Measurements from ENCODE around the gene PALM2AKAP2. TPM values are rescaled to one million over a fixed set of nuclear protein-coding genes. Genes with fewer than 3 reads are reported as not detected.

The PALM2AKAP2 gene
- total and polyA plus RNA-seq, 2 experiments from 2014 or later = 2.5 to 7.9 TPM

- H3K4me1 ChIP-seq (ENCODE audit: insufficient read depth) = no peaks in the 10 kb centered on the region; the same call in none of the 2 replicates
- H3K27ac ChIP-seq (ENCODE audit: low read depth) = no peak overlapping the region
- no peak overlapping the region for H2AFZ ChIP-seq
- no peak overlapping the region for H3K4me3 ChIP-seq
- Mint-ChIP-seq H3K27me3 (ENCODE audit: insufficient read depth, low read depth, poor library complexity) (peaks cover 6% of the 10 kb centered on the region), H3K36me3 (ENCODE audit: low read depth) (no peaks in the 10 kb centered on the region), H3K4me1 (peaks cover 16% of the 10 kb centered on the region), H3K9me3 (no peaks in the 10 kb centered on the region), H3K4me3 (no peak overlapping the region), H3K27ac (no peak overlapping the region)
- no peak overlapping the region for H3K4me2 ChIP-seq
- no peak for TF ChIP-seq JUNB (IDR thresholded peaks at IDR 0.05; ENCODE audit: unreplicated experiment)
- no peak for TF ChIP-seq CREB1 (CRISPR knock-in tag; IDR thresholded peaks at IDR 0.05; ENCODE audit: low read depth)
- no peak for TF ChIP-seq STAT1 (IDR thresholded peaks at IDR 0.05; ENCODE audit: unreplicated experiment)
- no peak for TF ChIP-seq POLR2AphosphoS5 (IDR thresholded peaks at IDR 0.05; ENCODE audit: low read depth)
- no peak for TF ChIP-seq ZNF462 (CRISPR knock-in tag; IDR thresholded peaks at IDR 0.05)
- TF ChIP-seq CTCF (conservative IDR thresholded peaks at IDR 0.05; ENCODE audit: low read depth in 2 of 2) = no peak
- no peak for TF ChIP-seq ETS1 (IDR thresholded peaks at IDR 0.05)
- TF ChIP-seq ZNF331 (CRISPR knock-in tag; IDR thresholded peaks at IDR 0.05; ENCODE audit: low read depth) = no peak
- no peak for TF ChIP-seq NANOG (IDR thresholded peaks at IDR 0.05; ENCODE audit: borderline replicate concordance)
- no peak for TF ChIP-seq EZH2 (IDR thresholded peaks at IDR 0.05; ENCODE audit: low read depth, unreplicated experiment)
- no peak for TF ChIP-seq REST (IDR thresholded peaks at IDR 0.05; ENCODE audit: unreplicated experiment)
- TF ChIP-seq ZNF114 (CRISPR knock-in tag; IDR thresholded peaks at IDR 0.05) = no peak
- H3K9me2 ChIP-seq (ENCODE audit: insufficient read depth) = no peaks in the 10 kb centered on the region
- no peaks in the 10 kb centered on the region for H4K20me1 ChIP-seq (replicated peaks; ENCODE audit: insufficient read depth)
- no peak for DNase-seq (ENCODE audit: low spot score)
- H3K36me3 ChIP-seq (ENCODE audit: insufficient read depth) = no peaks in the 10 kb centered on the region
- no peaks in the 10 kb centered on the region for H3F3A ChIP-seq (replicated peaks; ENCODE audit: low read depth)
- no peaks in the 10 kb centered on the region for H3K27me3 ChIP-seq (ENCODE audit: insufficient read depth)
- no peaks in the 10 kb centered on the region for H3K79me2 ChIP-seq (replicated peaks; ENCODE audit: insufficient read depth)
- ATAC-seq = no peak
Observed at GRCh38 chr9:109743696-109744095, 36.3 kb upstream of the PALM2AKAP2 start.

Measured in GM23338 (cell line).